ENCODE data around the gene PIGB.
"Not testable (repeated sequence)": the region's sequence is repeated elsewhere in the genome, so short reads cannot be mapped to it uniquely, and the experiment has no call there.

Gene PIGB

DNA sequence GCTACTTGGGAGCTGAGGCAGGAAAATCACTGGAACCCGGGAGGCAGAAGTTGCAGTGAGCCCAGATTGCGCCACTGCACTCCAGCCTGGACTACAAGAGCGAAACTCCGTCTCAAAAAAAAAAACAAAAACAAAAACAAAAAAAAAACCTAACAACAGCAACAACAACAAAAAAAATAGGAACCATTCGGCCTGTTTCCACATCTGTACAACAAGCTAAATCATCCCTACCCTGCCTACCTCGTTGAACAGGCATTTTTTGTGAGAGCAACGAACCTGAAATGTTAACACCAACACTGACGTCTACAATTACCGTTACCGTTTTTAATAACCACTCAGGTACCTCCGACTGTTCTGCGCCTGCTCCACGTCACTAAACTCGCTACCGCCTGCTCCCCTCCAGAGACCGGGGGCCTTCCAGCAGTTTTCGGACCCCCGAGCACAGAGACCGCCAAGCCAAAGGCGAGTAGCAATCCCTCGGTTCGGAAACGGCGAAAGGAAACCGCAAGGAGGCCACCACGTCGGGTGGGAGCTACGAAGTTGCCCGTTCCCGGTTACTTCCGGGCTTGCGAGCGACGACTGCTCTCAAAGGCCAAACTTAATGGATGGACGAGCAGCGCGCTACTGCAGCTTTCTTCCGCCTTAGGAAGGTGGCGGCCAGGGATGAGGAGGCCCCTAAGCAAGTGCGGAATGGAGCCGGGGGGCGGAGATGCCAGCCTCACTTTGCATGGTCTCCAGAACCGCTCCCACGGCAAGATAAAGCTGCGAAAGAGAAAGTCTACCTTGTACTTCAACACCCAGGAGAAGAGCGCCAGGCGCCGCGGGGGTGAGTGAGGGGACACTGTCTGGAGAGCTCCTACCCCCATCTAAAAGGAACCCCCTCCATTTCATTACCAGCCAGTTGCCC, at the start of gene PIGB, which contains the start of gene PIGBOS1:
TSS of gene PIGB (plus strand) at position 635 of the 907 bp plus-strand sequence. CDS start at position 664, 29 bp downstream.
TSS of gene PIGBOS1 (minus strand) at position 536 of the 907 bp plus-strand sequence. CDS start 1,331 bp downstream, outside the sequence.
- DNase-seq (ENCODE audit: low spot score) = peak; percentile 92

DNA sequence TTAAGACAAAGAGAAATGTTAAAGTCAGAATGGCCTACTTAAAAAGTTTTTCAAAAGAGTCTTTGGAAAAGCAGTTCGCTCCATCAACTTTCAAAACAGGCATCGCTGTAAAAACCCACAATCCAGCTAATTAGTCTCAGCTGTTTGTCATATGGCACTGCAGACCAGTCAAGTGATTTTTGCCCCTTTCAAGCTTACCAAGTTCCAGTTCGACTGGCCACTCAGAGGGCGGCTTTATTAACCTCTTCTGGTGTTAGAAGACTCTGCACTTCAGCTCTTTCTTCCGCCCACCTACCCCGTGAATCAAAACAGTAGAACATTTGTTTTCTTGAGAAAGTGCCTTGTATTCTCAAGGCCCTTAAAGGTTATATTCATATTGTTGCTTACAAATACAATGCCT, 48.7 kb upstream of the PIGB start:
- DNase-seq (ENCODE audit: low spot score) = no peak

DNA sequence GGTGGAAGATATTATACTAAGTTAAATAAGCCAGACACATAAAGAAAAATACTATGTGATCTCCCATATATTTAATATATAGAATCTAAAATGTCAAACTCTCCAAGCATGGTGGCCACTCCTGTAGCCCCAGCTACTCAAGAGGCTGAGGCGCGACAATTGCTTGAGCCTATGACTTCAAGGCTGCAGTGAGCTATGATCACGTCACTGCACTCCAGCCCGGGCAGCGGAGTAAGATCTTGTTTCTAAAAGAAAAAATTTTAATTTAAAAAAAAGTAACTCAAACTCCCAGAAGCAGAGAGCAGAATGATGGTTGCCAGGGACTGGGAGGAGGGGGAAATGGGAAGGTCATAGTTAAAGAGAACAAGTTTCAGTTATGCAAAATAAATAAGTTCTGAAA, 42.7 kb upstream of the PIGB start:
- DNase-seq (ENCODE audit: low spot score) = no peak

DNA sequence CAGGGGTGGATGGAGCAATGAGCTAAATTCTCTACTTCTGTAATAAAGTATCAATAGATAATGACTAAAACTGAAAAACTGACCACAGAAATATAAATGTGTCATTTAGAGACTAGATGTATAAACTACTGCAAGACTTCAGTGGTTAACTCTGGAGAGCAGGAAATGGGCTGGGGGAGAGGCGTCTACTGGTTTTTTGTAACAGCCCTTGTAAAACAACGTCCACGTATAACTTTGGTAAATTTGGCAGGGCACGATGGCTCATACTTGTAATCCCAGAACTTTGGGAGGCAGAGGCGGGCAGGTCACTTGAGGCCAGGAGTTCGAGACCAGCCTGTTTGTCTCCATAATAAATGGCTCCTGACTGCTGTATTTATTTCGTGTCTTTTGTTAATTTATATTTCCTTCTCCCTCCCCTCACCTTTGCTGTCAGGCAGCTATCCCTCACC, 41.9 kb upstream of the PIGB start:
- DNase-seq (ENCODE audit: low spot score) = no peak

DNA sequence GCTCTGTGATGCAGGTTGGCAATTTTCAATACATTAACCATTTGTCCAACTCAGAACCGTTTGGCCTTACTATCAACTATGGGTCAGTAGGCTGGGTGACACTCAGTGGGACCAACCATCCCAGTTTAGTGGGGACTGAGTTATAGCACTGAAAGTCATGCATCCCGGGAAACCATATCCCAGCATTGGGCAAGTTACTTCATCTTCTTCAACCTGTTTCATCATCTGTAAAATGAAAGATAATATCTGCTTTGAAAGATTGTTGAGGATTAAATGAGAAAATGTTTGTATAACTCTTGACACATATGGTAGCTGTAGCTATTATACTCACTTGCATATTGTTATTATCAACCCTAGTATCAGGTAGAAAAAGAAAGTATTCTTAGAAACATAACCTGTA, 41.3 kb upstream of the PIGB start:
- DNase-seq (ENCODE audit: low spot score) = no peak

DNA sequence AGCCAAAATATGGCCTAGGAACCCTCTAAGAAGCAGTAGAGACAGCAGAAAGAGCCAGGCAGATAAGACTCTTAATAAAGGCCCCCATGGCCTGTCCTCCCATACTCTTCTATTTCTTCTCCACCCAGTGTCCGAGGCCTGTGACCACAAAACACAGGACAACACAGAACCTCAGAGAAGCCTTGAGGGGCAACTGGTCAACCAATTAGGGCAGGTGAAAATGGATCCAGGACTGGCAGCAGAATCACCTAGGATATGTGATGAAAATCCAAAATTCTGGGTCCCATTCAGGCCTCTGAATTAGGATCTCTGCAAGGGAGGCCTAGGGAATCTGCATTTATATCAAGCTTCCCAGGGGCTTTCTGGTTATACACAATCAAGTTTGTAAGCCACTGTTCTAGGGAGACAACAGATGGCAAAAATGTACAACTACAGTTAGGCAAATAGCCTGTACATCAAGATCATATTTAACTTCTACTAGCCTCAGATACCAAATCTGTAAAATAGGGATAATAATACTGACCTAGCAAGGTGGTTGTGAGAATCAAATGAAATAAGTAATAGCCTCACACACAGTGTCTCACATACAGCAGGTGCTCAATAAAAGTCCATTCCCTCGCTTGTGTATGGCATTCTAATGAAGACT, 39.8 kb upstream of the PIGB start:
- DNase-seq (ENCODE audit: low spot score) = no peak

DNA sequence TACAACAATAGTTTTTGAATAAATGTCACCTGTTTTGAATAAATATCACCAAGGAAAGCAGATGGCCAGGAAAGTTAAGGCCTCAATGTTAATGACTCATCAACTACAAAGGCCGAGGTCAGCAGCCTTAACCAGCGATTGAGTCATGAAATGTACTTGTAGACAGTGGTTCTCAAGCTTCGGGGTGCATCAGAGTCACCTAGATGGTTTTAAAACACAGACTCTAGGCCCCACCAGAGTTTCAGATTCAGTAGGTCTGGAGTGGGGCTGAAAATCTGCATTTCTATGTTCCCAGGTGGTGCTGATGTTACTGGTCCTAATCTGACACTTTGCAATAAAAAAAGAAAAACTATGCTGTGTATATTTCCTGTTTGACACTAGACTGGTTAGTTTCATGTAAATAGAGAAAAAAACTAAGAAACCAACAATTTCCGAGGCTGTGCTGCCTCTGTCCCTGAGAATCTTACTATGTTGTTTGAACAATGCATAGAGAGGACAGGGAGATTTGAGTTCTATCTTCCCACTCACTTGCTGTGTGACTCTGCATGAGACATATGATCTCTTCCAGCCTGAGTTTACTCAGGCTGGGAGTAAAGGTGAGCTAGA, 39.2 kb upstream of the PIGB start:
- peak; percentile 65 for DNase-seq (ENCODE audit: low spot score)

DNA sequence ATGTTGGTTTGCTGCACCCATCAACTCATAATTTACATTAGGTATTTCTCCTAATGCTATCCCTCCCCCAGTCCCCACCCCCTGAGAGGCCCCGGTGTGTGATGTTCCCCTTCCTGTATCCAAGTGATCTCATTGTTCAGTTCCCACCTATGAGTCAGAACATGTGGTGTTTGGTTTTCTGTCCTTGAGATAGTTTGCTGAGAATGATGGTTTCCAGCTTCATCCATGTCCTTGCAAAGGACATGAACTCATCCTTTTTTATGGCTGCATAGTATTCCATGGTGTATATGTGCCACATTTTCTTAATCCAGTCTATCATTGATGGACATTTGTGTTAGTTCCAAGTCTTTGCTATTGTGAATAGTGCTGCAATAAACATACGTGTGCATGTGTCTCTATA, 38.4 kb upstream of the PIGB start:
- not testable (repeated sequence) for DNase-seq (ENCODE audit: low spot score)

DNA sequence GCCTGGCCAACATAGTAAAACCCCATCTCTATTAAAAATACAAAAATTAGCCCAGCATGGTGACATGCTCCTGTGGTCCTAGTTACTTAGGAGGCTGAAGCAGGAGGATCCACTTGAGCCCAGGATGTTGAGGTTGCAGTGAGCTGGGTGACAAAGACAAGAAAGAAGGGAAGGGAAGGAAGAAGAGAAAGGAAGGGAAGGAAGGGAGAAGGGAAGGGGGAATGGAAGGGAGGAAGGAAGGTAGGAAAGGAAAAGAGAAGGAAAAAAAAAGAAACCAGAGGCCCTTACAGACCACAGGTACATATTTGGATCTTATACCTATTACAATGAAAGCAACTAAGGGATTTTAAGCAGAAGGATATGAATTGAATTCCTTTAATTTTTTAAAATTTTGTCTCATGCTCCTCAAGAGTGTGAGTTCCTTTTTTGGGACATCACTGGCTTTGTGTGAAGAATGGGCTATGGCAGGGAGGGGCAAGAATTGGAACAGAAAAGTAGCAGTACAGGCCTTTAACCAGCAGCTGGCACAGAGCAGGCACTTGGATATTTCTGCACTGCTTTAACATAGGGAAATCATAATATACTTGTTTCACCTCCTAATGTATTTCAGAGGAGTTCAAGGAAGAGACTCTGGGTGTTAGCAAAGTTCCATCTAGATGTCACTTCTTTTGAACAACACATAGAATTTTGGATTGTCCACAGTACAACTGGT, 37.3 kb upstream of the PIGB start:
- no peak for DNase-seq (ENCODE audit: low spot score)

DNA sequence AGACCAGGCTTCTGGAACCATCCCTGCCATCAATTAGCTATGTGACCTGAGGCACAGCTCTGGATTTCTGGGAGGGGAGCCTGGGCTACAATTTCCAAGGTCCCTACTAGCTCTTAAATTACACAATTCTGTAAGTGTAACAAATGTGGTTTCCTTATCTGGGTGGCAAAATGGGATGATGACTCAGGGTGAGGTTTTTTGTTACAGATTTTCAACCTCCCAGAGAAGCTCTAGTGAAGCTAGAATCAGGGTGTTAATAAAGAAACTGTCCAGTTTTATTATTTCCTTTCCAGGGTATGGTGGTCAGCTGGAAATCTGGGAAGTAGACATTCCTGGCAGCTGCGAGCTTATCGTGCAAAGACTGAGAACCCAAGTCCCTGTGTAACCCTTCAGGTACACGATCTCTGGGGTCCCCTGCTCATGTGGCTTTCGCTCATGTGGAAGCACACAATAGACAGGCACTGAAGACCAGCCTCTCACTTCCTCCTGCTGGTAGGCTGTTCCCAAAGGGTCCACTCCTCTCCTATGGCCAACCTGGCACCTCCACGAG, 36.7 kb upstream of the PIGB start:
- peak; percentile 63 for DNase-seq (ENCODE audit: low spot score)

DNA sequence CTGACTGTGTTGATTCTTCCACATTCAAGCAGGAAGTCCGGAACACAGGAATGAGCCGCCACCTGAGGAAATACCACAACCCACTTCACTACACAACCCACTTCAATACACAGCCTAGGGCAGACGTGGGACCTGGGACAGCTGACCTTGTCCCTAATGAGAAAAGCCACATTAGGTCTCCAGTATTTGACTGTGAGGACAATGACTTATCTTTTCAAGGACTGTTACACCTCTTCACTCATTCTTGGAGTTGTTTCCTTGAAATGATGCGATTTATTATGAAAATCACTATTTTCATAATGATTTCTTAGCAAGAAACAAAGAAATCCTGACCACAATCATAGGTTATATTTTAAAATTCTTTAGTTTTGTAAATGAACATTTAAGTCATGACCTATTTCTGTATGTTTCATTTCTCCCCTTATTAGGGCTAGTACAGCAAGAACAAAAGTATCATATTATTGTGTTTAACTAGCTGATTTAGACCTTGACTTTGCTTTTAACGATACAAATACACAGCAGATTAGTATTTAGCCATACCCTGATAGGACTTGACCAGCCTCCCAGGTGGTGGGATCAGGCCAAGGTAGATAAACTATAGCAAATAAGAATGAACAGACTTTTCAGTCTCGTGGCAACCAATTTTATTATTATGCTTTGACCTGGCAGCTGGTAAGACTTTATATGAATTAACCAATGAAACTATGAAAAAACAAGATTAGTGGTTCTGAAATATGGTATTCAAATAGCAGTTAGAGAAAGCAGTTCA, 35.5 kb upstream of the PIGB start:
- DNase-seq (ENCODE audit: low spot score) = no peak

DNA sequence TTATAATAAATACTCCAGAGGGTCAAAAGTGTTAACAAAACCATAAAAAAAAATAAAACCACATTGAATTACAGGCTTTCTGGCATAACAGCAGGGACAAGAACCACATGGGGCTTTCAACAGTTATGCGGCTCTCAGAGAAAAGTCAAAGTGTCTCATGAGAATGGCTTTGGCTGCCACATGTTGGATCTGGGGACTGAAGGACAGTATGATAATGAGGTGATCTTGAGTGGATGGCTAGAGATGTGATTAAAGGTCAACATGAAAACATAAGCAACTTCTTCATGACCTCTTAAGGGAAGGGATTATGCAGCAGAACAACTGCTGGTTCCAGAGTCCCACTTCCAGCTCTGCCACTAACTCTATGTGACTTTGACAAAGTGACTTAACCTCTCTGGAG, 34.6 kb upstream of the PIGB start:
- no peak for DNase-seq (ENCODE audit: low spot score)

DNA sequence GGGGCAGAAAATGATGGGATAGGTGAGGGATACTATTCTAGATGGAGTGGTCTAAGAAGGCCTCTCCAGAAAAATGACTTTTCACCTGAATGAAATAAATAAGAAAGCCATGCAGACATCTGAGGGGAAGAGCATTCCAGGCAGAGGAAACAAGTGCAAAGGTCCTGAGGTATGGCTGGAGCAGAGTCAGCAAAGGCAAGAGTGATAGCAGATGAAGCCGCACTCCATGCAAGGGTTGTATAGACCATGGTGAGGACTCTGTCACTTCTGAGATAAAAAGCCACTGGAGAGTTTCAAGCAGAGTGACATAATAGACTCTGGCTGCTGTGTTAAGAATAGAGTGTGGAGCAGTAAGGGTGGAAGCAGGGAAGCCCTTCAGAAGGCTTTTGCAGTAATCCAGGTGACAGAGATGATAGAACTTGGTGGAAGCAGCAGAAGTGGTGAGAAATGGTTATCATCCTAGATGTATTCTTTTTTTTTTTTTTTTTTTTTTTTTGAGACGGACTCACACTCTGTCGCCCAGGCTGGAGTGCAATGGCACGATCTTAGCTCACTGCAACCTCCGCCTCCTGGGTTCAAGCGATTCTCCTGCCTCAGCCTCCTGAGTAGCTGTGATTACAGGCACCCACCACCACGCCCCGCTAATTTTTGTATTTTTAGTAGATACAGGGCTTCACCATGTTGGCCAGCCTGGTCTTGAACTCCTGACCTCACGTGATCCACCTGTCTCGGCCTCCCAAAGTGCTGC, 32.4 kb upstream of the PIGB start:
- not testable (repeated sequence) for DNase-seq (ENCODE audit: low spot score)

DNA sequence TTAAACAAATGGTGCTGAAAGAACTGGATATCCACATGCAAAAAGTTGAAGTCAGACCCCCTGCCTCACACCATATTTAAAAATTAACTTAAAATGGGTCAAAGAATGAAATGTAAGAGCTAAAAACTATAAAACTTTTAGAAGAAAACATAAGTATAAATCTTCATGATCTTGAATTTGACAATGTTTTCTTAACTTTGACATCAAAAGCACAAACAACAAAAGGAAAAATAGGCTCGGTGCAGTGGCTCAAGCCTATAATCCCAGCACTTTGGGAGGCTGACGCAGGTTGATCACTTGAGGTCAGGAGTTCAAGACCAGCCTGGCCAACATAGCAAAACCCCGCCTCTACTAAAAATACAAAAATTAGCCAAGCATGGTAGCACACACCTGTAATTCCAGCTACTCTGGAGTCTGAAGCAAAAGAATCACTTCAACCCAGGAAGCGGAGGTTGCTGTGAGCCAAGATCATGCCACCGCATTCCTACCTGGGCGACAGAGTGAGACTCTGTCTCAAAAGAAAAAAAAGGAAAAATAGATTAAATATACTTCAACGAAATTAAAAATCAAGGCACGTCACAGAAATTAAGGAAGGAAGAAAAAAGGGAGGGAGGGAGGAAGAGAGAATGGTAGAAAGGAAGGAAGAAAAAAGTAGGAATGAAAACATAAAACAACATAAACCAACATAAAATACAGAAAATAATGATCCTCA, 30.9 kb upstream of the PIGB start:
- DNase-seq (ENCODE audit: low spot score) = no peak

DNA sequence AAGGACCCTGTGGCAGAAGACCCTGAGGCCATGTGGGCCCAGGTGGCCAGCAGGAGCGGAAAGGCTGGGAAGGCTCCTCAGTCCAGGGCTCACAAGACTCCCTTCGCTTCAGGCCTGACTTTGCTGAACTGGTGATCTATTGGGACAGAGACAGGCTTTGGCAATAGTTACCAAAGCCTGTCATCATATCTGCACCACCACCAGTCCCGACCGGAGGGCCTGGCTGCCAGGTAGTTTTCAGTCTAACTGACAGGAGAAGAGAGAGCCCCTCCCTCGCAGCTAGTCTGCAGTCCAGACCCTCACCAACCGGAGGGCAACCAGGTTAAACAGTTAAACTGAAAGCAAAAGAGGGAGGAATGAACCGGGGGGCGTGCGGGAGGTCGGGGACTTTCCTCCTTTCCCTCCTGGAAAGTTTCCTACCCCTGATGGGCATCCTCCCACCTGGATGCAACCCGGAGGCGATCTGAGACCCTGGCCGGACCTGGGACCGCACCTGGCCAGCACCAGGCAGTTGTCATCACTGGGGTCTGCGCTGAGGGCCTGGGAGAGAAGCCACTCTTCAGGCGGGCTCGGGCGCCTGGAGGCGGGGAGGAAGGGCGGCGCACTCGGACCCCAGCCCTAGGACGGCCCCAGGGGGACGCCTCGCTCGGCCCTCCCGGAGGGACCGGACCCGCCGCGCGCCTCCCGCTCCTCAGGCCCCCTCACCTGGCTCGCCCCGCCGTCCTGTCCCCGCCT, 29.8 kb upstream of the PIGB start:
- peak; percentile 58 for DNase-seq (ENCODE audit: low spot score)

DNA sequence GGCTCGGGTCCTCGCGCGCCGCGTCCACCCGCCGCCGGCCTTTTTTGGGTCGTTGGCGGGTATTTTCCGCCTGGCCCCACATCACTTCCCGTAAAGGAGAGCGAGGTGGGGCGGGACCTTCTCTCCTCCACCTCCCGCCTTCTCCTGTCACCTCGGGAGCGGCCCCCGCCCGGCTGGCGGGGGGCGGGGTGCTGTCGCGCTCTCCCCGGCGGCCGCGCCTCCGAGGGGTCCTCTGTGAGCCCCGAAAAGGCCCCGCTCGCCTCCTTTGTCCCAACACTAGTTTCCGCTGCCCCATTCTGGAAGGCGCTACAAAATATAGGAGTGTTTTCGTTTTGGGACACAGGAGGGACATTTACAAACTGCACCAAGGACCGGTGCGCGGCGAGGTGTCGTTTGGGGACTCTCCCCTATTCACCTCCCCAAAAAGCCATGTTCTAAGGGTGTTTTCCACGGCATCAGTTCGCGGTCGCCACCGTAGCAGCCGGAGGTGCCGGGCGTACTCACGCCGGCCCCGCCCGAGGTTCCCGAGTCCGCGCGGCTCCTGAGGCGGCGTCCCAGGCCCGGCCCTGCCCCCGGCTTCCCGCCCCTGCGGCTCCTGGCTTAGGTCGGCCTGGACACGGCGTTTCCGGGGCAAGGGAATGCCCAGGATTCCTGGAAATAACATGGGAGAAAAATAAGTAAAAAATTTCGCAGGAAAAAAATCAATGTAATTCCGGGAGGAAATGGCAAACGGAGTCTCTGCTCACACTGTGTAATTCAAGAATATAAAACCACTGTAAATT, 29.1 kb upstream of the PIGB start, which contains the start of gene RAB27A:
TSS of gene RAB27A (minus strand) at position 68 of the 782 bp plus-strand sequence. CDS start 54,879 bp downstream, outside the sequence.
- peak; percentile 87 for DNase-seq (ENCODE audit: low spot score)

DNA sequence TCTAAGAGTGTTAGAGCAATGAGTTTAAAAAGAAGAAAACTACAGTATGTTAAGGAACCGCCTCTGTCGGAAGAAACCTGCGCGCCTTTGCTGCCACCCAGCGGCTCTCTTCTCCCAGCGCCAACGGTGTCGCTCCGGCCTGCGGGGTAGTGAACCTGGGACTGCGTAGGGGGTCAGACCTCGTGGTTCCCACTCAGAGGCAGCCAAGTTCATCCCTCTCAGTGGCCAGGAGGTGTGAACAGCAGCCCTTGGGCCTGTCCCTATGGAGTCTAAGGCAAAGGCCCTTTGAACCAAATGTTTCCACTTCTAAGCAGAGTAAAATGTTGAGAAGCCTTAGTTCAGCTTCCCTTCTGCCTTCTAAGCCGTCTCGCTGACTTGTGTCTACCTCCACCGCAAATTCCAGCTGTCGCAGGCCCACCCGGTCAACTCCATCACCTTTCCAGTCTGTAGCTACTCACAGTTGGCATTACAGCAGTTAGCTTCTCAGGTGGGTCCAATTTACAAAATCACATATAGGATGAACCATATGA, 28.4 kb upstream of the PIGB start:
- DNase-seq (ENCODE audit: low spot score) = peak; percentile 89

DNA sequence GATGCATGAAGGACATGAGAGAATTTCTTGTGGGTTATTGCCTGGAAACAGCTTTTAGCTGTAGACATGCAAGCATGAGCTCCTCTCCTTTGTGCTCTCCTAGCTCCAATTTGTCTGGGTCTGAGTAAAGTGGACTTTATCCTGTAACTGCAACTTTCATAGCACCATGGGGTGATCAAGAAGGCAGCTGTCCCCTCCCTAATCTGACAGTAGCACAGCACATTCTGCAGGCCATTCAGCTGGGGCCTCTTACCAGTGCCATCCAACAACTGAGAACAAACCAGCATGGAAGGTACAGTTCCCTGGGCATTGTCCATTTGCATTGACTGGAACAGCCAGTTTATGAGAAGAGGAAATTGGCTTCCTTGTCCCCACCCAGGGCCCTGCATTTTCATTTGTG, 21.7 kb upstream of the PIGB start:
- no peak for DNase-seq (ENCODE audit: low spot score)
